NCI-H69 (cell line): ENCODE results near the gene SEC61B.

Source experiments
- DNase-seq: peaks from one replicate; lab custom pipeline; 2025; lab: John Stamatoyannopoulos, UW

Gene SEC61B

DNA sequence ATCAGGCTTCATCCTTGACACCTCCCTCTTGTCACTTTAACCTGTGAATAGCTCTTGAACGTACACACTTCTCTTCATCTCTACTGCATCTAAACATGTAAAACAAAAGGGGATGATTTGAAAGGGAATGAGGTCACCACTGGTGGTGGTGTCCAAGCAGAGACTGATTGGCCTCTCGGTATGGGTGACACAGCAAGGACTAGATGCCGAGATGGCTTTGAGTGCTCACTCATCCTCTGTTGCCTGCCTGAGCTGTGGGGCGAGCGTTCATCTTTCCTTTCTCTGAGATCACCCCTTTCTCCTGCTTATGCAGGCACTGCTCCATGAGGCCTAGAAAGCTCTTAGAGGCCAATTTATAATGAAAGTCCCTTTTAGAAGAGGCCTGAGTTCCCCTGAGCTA, 51.9 kb downstream of the SEC61B start:
- no peak for DNase-seq

DNA sequence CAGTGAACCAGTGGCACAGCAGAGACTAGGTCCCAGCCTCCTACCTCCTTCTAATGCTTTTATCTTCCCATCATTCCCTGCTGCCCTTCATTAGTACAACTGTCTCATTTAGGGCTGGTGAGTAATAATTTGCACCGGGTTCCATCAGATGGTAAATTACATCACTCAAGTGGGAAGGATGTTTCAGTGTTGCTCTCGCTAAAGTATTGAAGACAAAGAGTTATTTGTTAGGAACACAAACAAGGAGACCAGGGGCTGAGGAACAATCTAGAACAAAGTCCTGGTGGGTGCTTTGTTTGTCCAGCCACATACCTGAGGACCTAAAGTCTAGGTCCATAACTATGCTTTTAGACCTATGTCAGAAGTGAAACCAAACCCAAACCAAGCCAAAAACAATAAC, 52.4 kb downstream of the SEC61B start:
- DNase-seq: no peak
